Caki2 (cell line): Measurements from ENCODE around the gene ABCA5. TPM values are rescaled to one million over a fixed set of nuclear protein-coding genes. Genes with fewer than 3 reads are reported as not detected.

Experiments used
- DNase-seq: peaks from one replicate; pipeline ENCODE4 v3.0.0-alpha.2; 2015; ENCODE audit warnings: low read depth
- in situ Hi-C: cut with HindIII; loops from 2 replicates; pipeline ENCODE4 v1.10.0; 2016; ENCODE audit warnings: low sequenced_read_pairs, low pct_unique_long_range_greater_than_20kb, mixed read lengths
- total RNA-seq: library from RNA; depleted of rRNA; stranded (reverse); fragments of >200 nt; shearing (Covaris generic); gene quantifications from 2 replicates; pipeline ENCODE4 v1.2.3, GENCODE V29; 2014; ENCODE audit warnings: low replicate concordance

ABCA5 gene
- total RNA-seq, 1 experiment from 2014 or later: 3.9 TPM

- no peak for DNase-seq
- in situ Hi-C loops: no loop called here
Measured at GRCh38 chr17:69275751-69276150, 51.2 kb downstream of the ABCA5 start.

- in situ Hi-C loops: no loop called here
Measured at GRCh38 chr17:69271023-69271422, 55.9 kb downstream of the ABCA5 start.

GRCh38 chr17:69269131-69269998, 57.6 kb downstream of the ABCA5 start:
- in situ Hi-C loops: no loop called here
- DNase-seq: no peak

More at GRCh38 chr17:69271023-69271422, 55.9 kb downstream of the ABCA5 start:
- DNase-seq: no peak

GRCh38 chr17:69268543-69269014, 58.4 kb downstream of the ABCA5 start:
- in situ Hi-C loops: no loop called here
- DNase-seq: no peak

GRCh38 chr17:69267219-69267618, 59.7 kb downstream of the ABCA5 start:
- no peak for DNase-seq
- in situ Hi-C loops: no loop called here

GRCh38 chr17:69265873-69266272, 61.1 kb downstream of the ABCA5 start:
- in situ Hi-C loops: no loop called here
- no peak for DNase-seq

- no peak for DNase-seq
- in situ Hi-C loops: no loop called here
Measured at GRCh38 chr17:69254187-69254586, 72.7 kb downstream of the ABCA5 start.

- in situ Hi-C loops: no loop called here
- DNase-seq: no peak
Measured at GRCh38 chr17:69250641-69251040, 76.3 kb downstream of the ABCA5 start.

GRCh38 chr17:69246726-69247375, 80.1 kb downstream of the ABCA5 start:
- in situ Hi-C loops: no loop called here
- DNase-seq: peak; percentile 18

GRCh38 chr17:69246202-69246601, 80.7 kb downstream of the ABCA5 start:
- DNase-seq: no peak
- in situ Hi-C loops: no loop called here

GRCh38 chr17:69245617-69246016, 81.3 kb downstream of the ABCA5 start:
- in situ Hi-C loops: no loop called here
- no peak for DNase-seq

GRCh38 chr17:69239611-69240600, 87.0 kb downstream of the ABCA5 start:
- in situ Hi-C loops: no loop called here
- no peak for DNase-seq

- DNase-seq: no peak
- in situ Hi-C loops: no loop called here
Measured at GRCh38 chr17:69236946-69237345, 90.0 kb downstream of the ABCA5 start.

- in situ Hi-C loops: no loop called here
- DNase-seq: no peak
Measured at GRCh38 chr17:69236464-69236863, 90.5 kb downstream of the ABCA5 start.

- in situ Hi-C loops: no loop called here
- DNase-seq: peak; percentile 73
Measured at GRCh38 chr17:69235338-69236058, 91.4 kb downstream of the ABCA5 start.

- in situ Hi-C loops: no loop called here
- no peak for DNase-seq
Measured at GRCh38 chr17:69232650-69233049, 94.3 kb downstream of the ABCA5 start.

GRCh38 chr17:69231521-69231920, 95.4 kb downstream of the ABCA5 start:
- in situ Hi-C loops: no loop called here
- DNase-seq: no peak

- no peak for DNase-seq
- in situ Hi-C loops: no loop called here
Measured at GRCh38 chr17:69230939-69231338, 96.0 kb downstream of the ABCA5 start.
